Loucy (cell line): ENCODE measurements around the gene CECR2.

Source experiments
- CTCF ChIP-seq: fragments of 200-600 bp; sonication (generic); conservative IDR thresholded peaks from 2 replicates; pipeline ENCODE4 v1.5.1; 2014; ENCODE audit warnings: mild to moderate bottlenecking, antibody characterized with exemption, low read length
- EZH2phosphoT487 ChIP-seq: fragments of 200-600 bp; IDR thresholded peaks from 2 replicates; pipeline ENCODE4 v1.6.1; 2018; ENCODE audit warnings: antibody characterized with exemption, mild to moderate bottlenecking, moderate library complexity, borderline replicate concordance

DNA sequence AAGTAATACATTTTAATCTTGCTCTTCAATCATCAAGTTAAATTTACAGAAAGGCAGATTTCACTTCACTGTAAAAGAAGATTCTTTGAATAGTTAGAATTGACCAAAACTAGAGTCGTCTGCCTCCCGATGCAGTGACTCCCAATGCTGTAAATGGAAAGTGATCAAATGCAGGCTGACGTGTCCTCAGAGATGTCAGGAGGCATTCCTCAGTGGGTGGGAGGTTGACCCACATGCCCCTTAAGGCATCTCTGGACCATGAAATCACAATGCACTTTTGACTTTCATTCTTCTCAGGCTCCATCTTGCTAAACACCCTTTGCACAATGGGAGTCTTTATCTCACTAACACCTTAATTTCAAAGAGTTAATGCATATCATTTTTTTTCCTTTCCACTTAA is 19.0 kb upstream of the CECR2 start:
- TF ChIP-seq CTCF (no peak), EZH2phosphoT487 (no peak)
